ENCODE measurements around the gene TAS1R1. TPM values are rescaled to one million over a fixed set of nuclear protein-coding genes. Genes with fewer than 3 reads are reported as not detected.

Gene TAS1R1
- total and polyA plus RNA-seq, 2 experiments from 2014 or later, result 0.19 TPM; not detected in 1

DNA sequence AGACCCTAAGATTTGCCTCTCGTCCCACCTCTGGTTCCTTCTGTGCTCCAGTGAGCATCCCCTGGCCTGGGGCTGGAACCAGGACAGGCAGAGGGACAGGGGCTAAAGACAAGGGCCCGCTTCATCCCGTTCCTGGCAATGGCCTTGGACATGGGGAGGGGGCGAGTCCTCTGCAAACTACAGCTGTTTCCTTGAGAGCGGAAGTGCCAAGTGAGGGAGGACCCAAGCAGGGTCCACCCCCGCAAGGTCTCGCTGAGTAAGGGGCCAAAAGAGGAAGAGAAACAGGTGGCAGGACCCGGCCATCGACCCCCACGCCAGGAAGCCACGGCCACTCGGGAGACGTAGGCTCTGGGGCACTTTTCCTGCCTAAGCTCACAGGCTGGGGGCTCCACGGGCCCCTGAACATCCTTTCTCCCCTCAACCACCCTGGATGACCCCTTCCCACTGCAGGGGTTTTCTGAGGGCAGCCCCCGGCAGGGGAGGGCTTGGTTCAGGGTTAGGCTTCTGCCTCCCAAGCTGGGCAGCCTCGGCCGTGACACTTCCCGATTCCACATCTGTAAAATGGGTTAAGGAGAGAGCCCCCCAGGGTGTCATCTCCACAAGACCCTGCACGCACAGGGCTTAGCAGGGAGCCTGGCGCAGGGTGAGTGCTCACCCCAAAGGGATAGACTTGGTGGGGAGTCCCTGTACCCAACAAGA lies 45.7 kb upstream of the TAS1R1 start:
- H2AFZ ChIP-seq, result no peak overlapping the region
- H3K9me3 Mint-ChIP-seq, result no peaks in the 10 kb centered on the region
- ATAC-seq, result no peak
- no peak overlapping the region for H3K4me2 ChIP-seq
- no peak for TF ChIP-seq NANOG (IDR thresholded peaks at IDR 0.05; ENCODE audit: borderline replicate concordance)
- no peak for TF ChIP-seq EZH2 (IDR thresholded peaks at IDR 0.05; ENCODE audit: low read depth, unreplicated experiment)
- no peak for TF ChIP-seq ZNF114 (CRISPR knock-in tag; IDR thresholded peaks at IDR 0.05)
- TF ChIP-seq, protein P1, sequence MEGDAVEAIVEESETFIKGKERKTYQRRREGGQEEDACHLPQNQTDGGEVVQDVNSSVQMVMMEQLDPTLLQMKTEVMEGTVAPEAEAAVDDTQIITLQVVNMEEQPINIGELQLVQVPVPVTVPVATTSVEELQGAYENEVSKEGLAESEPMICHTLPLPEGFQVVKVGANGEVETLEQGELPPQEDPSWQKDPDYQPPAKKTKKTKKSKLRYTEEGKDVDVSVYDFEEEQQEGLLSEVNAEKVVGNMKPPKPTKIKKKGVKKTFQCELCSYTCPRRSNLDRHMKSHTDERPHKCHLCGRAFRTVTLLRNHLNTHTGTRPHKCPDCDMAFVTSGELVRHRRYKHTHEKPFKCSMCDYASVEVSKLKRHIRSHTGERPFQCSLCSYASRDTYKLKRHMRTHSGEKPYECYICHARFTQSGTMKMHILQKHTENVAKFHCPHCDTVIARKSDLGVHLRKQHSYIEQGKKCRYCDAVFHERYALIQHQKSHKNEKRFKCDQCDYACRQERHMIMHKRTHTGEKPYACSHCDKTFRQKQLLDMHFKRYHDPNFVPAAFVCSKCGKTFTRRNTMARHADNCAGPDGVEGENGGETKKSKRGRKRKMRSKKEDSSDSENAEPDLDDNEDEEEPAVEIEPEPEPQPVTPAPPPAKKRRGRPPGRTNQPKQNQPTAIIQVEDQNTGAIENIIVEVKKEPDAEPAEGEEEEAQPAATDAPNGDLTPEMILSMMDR (conservative IDR thresholded peaks at IDR 0.05; ENCODE audit: low read depth in 2 of 2), result no peak
- no peak for TF ChIP-seq POLR2AphosphoS5 (IDR thresholded peaks at IDR 0.05; ENCODE audit: low read depth)
- TF ChIP-seq EZH2phosphoT487 (IDR thresholded peaks at IDR 0.05; ENCODE audit: unreplicated experiment), result no peak
- no peak for TF ChIP-seq ZNF331 (CRISPR knock-in tag; IDR thresholded peaks at IDR 0.05; ENCODE audit: low read depth)
- TF ChIP-seq CREB1 (CRISPR knock-in tag; IDR thresholded peaks at IDR 0.05; ENCODE audit: low read depth), result no peak
- TF ChIP-seq, protein P2, sequence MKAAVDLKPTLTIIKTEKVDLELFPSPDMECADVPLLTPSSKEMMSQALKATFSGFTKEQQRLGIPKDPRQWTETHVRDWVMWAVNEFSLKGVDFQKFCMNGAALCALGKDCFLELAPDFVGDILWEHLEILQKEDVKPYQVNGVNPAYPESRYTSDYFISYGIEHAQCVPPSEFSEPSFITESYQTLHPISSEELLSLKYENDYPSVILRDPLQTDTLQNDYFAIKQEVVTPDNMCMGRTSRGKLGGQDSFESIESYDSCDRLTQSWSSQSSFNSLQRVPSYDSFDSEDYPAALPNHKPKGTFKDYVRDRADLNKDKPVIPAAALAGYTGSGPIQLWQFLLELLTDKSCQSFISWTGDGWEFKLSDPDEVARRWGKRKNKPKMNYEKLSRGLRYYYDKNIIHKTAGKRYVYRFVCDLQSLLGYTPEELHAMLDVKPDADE (IDR thresholded peaks at IDR 0.05), result no peak
- no peak for TF ChIP-seq STAT1 (IDR thresholded peaks at IDR 0.05; ENCODE audit: unreplicated experiment)
- TF ChIP-seq, protein P3, sequence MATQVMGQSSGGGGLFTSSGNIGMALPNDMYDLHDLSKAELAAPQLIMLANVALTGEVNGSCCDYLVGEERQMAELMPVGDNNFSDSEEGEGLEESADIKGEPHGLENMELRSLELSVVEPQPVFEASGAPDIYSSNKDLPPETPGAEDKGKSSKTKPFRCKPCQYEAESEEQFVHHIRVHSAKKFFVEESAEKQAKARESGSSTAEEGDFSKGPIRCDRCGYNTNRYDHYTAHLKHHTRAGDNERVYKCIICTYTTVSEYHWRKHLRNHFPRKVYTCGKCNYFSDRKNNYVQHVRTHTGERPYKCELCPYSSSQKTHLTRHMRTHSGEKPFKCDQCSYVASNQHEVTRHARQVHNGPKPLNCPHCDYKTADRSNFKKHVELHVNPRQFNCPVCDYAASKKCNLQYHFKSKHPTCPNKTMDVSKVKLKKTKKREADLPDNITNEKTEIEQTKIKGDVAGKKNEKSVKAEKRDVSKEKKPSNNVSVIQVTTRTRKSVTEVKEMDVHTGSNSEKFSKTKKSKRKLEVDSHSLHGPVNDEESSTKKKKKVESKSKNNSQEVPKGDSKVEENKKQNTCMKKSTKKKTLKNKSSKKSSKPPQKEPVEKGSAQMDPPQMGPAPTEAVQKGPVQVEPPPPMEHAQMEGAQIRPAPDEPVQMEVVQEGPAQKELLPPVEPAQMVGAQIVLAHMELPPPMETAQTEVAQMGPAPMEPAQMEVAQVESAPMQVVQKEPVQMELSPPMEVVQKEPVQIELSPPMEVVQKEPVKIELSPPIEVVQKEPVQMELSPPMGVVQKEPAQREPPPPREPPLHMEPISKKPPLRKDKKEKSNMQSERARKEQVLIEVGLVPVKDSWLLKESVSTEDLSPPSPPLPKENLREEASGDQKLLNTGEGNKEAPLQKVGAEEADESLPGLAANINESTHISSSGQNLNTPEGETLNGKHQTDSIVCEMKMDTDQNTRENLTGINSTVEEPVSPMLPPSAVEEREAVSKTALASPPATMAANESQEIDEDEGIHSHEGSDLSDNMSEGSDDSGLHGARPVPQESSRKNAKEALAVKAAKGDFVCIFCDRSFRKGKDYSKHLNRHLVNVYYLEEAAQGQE (IDR thresholded peaks at IDR 0.05; ENCODE audit: unreplicated experiment), result no peak
- TF ChIP-seq, protein P4, sequence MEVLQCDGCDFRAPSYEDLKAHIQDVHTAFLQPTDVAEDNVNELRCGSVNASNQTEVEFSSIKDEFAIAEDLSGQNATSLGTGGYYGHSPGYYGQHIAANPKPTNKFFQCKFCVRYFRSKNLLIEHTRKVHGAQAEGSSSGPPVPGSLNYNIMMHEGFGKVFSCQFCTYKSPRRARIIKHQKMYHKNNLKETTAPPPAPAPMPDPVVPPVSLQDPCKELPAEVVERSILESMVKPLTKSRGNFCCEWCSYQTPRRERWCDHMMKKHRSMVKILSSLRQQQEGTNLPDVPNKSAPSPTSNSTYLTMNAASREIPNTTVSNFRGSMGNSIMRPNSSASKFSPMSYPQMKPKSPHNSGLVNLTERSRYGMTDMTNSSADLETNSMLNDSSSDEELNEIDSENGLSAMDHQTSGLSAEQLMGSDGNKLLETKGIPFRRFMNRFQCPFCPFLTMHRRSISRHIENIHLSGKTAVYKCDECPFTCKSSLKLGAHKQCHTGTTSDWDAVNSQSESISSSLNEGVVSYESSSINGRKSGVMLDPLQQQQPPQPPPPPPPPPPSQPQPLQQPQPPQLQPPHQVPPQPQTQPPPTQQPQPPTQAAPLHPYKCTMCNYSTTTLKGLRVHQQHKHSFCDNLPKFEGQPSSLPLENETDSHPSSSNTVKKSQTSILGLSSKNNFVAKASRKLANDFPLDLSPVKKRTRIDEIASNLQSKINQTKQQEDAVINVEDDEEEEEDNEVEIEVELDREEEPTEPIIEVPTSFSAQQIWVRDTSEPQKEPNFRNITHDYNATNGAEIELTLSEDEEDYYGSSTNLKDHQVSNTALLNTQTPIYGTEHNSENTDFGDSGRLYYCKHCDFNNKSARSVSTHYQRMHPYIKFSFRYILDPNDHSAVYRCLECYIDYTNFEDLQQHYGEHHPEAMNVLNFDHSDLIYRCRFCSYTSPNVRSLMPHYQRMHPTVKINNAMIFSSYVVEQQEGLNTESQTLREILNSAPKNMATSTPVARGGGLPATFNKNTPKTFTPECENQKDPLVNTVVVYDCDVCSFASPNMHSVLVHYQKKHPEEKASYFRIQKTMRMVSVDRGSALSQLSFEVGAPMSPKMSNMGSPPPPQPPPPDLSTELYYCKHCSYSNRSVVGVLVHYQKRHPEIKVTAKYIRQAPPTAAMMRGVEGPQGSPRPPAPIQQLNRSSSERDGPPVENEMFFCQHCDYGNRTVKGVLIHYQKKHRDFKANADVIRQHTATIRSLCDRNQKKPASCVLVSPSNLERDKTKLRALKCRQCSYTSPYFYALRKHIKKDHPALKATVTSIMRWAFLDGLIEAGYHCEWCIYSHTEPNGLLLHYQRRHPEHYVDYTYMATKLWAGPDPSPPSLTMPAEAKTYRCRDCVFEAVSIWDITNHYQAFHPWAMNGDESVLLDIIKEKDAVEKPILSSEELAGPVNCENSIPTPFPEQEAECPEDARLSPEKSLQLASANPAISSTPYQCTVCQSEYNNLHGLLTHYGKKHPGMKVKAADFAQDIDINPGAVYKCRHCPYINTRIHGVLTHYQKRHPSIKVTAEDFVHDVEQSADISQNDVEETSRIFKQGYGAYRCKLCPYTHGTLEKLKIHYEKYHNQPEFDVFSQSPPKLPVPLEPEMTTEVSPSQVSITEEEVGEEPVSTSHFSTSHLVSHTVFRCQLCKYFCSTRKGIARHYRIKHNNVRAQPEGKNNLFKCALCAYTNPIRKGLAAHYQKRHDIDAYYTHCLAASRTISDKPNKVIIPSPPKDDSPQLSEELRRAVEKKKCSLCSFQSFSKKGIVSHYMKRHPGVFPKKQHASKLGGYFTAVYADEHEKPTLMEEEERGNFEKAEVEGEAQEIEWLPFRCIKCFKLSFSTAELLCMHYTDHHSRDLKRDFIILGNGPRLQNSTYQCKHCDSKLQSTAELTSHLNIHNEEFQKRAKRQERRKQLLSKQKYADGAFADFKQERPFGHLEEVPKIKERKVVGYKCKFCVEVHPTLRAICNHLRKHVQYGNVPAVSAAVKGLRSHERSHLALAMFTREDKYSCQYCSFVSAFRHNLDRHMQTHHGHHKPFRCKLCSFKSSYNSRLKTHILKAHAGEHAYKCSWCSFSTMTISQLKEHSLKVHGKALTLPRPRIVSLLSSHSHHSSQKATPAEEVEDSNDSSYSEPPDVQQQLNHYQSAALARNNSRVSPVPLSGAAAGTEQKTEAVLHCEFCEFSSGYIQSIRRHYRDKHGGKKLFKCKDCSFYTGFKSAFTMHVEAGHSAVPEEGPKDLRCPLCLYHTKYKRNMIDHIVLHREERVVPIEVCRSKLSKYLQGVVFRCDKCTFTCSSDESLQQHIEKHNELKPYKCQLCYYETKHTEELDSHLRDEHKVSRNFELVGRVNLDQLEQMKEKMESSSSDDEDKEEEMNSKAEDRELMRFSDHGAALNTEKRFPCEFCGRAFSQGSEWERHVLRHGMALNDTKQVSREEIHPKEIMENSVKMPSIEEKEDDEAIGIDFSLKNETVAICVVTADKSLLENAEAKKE (CRISPR knock-in tag; IDR thresholded peaks at IDR 0.05), result no peak
- no peak for TF ChIP-seq JUNB (IDR thresholded peaks at IDR 0.05; ENCODE audit: unreplicated experiment)
- no peaks in the 10 kb centered on the region for H3K9me2 ChIP-seq (ENCODE audit: insufficient read depth)
- H3K36me3 Mint-ChIP-seq (ENCODE audit: low read depth), result no peaks in the 10 kb centered on the region
- no peaks in the 10 kb centered on the region for H3K4me1 ChIP-seq (ENCODE audit: insufficient read depth)
- H3K4me3 Mint-ChIP-seq, result no peak overlapping the region
- H4K20me1 ChIP-seq (replicated peaks; ENCODE audit: insufficient read depth), result no peaks in the 10 kb centered on the region
- H3K27ac Mint-ChIP-seq, result no peak overlapping the region
- no peak overlapping the region for H3K27ac ChIP-seq (ENCODE audit: low read depth)
- H3K79me2 ChIP-seq (replicated peaks; ENCODE audit: insufficient read depth), result no peaks in the 10 kb centered on the region
- no peak for DNase-seq (ENCODE audit: low spot score)
- H3K4me1 Mint-ChIP-seq, result 0 out of 3 replicates have a peak, but pooled peaks cover 5% of the 10 kb centered on the region
- no peak overlapping the region for H3K4me3 ChIP-seq
- H3K27me3 ChIP-seq (ENCODE audit: insufficient read depth), result no peaks in the 10 kb centered on the region
- H3F3A ChIP-seq (replicated peaks; ENCODE audit: low read depth), result no peaks in the 10 kb centered on the region
- H3K27me3 Mint-ChIP-seq (ENCODE audit: insufficient read depth, low read depth, poor library complexity), result peaks cover 8% of the 10 kb centered on the region
- H3K36me3 ChIP-seq (ENCODE audit: insufficient read depth), result no peaks in the 10 kb centered on the region
